Immature natural killer cell (primary cell): ENCODE data around the gene TRMT61A. TPM values are rescaled to one million over a fixed set of nuclear protein-coding genes. Genes with fewer than 3 reads are reported as not detected.

ENCODE experiments used
- DNase-seq, 3 donors: peaks; one replicate each; pipeline ENCODE4 v3.0.0; 2022; ENCODE audit warnings: mixed read lengths in 1 of 3
- H3K27ac Mint-ChIP-seq, 6 donors: one replicate each; pipeline ENCODE4 v1.8.0; 2020; ENCODE audit warnings: mixed read lengths in 6 of 6, mild to moderate bottlenecking in 5 of 6, inconsistent platforms in 4 of 6, moderate library complexity in 3 of 6
- H3K27me3 Mint-ChIP-seq, 3 donors: one replicate each; pipeline ENCODE4 v1.8.0; 2020 to 2021; ENCODE audit warnings: low read depth in 3 of 3, mild to moderate bottlenecking in 3 of 3, mixed read lengths in 3 of 3, moderate library complexity in 3 of 3, inconsistent platforms in 1 of 3
- H3K36me3 Mint-ChIP-seq, 3 donors: one replicate each; pipeline ENCODE4 v1.8.0; 2020; ENCODE audit warnings: mixed read lengths in 3 of 3, inconsistent platforms in 2 of 3, mild to moderate bottlenecking in 2 of 3
- H3K4me1 Mint-ChIP-seq, 2 donors: one replicate each; pipeline ENCODE4 v1.8.0; 2020; ENCODE audit warnings: inconsistent platforms in 2 of 2, mild to moderate bottlenecking in 2 of 2, mixed read lengths in 2 of 2, moderate library complexity in 1 of 2
- H3K4me3 Mint-ChIP-seq, 5 donors: one replicate each; pipeline ENCODE4 v1.8.0; 2020; ENCODE audit warnings: mild to moderate bottlenecking in 5 of 5, mixed read lengths in 5 of 5, inconsistent platforms in 3 of 5, moderate library complexity in 3 of 5
- H3K9me3 Mint-ChIP-seq, 6 donors: one replicate each; pipeline ENCODE4 v1.8.0; 2020; ENCODE audit warnings: mild to moderate bottlenecking in 6 of 6, mixed read lengths in 6 of 6, inconsistent platforms in 4 of 6, moderate library complexity in 3 of 6
- polyA plus RNA-seq, 3 donors: library from polyadenylated mRNA; unstranded; fragments of 300-500 nt; fragmentation: Illumina TruSeq; gene quantifications; one replicate each; pipeline ENCODE4 v1.2.3, GENCODE V29; 2021

Gene TRMT61A
- polyA plus RNA-seq, 3 donors from 2014 or later: 1.4 to 7.7 (median 5.0) TPM

GRCh38 chr14:103531421-103532215 is 2.6 kb downstream of the TRMT61A start:
- Mint-ChIP-seq H3K4me1 (peaks cover 26 to 35% of the 10 kb centered on the region in 2 donors), H3K27me3 (peaks cover 7 to 11% (median 10%) of the 10 kb centered on the region in 3 donors), H3K27ac (no peak overlapping the region), H3K9me3 (no peaks in the 10 kb centered on the region), H3K36me3 (no peaks in the 10 kb centered on the region), H3K4me3 (peak overlapping the region in 1 of 5 donors; percentile 44)
- no peak for DNase-seq

DNA sequence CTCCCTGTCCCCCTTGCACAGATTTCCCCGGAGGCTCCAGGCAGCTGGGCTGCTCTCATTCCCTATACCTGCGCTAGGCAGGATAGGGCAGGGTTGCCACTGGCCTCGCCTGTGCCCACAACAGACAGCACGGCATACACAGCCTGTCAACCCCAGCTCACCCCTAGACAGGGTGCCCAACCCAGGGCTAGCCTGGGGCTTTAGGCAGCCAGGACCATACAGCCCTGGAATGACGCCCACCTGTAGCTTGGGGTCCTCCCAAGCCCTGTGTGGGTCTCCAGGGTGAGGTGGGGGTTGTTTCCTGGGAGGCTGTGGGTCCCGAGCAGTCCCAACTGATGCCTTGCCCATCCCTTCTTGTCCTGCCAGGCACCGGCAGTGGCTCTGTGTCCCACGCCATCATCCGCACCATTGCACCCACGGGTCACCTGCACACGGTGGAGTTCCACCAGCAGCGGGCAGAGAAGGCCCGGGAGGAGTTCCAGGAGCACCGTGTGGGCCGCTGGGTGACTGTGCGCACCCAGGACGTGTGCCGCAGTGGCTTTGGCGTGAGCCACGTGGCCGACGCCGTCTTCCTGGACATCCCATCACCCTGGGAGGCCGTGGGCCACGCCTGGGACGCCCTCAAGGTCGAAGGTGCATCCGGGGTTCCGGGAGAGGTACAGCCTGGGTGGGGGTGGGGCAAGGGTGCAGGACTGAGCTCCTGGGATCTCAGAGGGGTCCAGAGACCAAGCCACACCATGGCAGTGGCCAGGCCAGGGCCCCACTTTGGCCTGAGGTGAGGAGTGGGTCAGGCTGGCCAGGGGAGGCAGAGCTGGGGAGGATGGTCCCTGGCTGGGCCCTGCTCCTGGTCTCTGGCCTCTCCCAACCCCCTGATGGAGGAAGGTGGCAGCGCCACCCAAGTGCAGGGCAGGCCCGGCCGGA is 3.5 kb downstream of the TRMT61A start:
- H3K27me3 Mint-ChIP-seq: peaks cover 7 to 11% (median 10%) of the 10 kb centered on the region in 3 donors
- H3K9me3 Mint-ChIP-seq: no peaks in the 10 kb centered on the region
- DNase-seq: no peak
- H3K27ac Mint-ChIP-seq: no peak overlapping the region
- no peak overlapping the region for H3K4me3 Mint-ChIP-seq
- H3K36me3 Mint-ChIP-seq: no peaks in the 10 kb centered on the region
- peaks cover 20 to 30% of the 10 kb centered on the region in 2 donors for H3K4me1 Mint-ChIP-seq

DNA sequence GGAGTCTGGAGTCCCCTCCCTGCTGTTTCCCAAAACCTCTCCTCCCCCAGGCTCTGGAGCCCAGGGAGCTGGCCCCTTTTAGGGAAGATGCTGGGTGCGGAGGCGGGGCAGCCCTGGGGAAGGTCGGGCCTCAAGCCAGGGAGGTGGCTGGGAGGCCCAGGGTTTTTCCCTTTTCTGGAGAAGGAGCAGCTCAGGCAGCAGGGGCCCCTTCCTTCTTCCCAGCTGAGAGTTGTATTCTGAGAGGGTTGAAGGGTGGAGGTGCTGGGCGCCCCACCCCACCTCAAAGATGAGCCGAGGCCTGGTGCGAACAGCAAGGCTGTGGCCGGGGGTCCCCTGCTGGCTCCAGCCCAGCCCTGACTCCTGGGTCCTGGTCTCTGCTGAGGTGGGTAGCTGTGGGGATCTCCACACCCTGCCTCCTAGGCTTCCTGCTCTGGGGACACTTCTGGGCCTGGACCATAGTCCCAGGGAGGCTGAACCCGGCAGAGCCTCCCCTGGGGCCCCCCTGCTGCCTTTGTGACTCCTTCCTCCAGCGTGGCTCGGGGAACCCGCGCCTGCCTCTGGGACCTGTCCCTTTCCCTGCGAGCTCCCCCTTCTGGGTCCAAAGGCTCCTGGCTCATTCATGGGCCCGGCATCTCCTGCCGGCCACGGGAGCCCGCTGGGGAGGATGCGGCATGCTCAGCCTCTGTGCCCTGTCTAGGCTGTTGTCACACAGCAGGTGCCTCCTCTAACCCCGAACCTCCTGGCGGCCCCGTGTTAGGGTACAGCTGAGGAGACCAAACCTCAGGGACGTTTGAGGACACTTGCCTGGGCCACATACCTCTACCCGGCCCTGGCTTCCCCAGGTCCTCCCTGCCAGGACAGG is 4.4 kb downstream of the TRMT61A start:
- Mint-ChIP-seq H3K36me3 (no peaks in the 10 kb centered on the region), H3K27me3 (peaks cover 10 to 11% (median 10%) of the 10 kb centered on the region in 3 donors), H3K4me3 (no peak overlapping the region), H3K27ac (no peak overlapping the region), H3K4me1 (peaks cover 19 to 25% of the 10 kb centered on the region in 2 donors), H3K9me3 (no peaks in the 10 kb centered on the region)
- no peak for DNase-seq

GRCh38 chr14:103533999-103534575 is 5.1 kb downstream of the TRMT61A start:
- no peaks in the 10 kb centered on the region for H3K9me3 Mint-ChIP-seq
- H3K4me3 Mint-ChIP-seq: no peak overlapping the region
- peaks cover 14 to 21% of the 10 kb centered on the region in 2 donors for H3K4me1 Mint-ChIP-seq
- H3K27ac Mint-ChIP-seq: no peak overlapping the region
- no peaks in the 10 kb centered on the region for H3K36me3 Mint-ChIP-seq
- no peak for DNase-seq
- peaks cover 6 to 8% (median 7%) of the 10 kb centered on the region in 3 donors for H3K27me3 Mint-ChIP-seq

GRCh38 chr14:103534576-103535061 is 5.6 kb downstream of the TRMT61A start:
- Mint-ChIP-seq H3K4me3 (no peak overlapping the region), H3K4me1 (peaks cover 10 to 18% of the 10 kb centered on the region in 2 donors), H3K36me3 (no peaks in the 10 kb centered on the region), H3K9me3 (no peaks in the 10 kb centered on the region), H3K27ac (no peak overlapping the region), H3K27me3 (peaks cover 2 to 4% (median 4%) of the 10 kb centered on the region in 3 donors)
- no peak for DNase-seq

- peaks cover 3 to 11% of the 10 kb centered on the region in 2 donors for H3K4me1 Mint-ChIP-seq
- H3K9me3 Mint-ChIP-seq: no peaks in the 10 kb centered on the region
- H3K27ac Mint-ChIP-seq: no peak overlapping the region
- H3K27me3 Mint-ChIP-seq: peaks cover 2 to 3% (median 2%) of the 10 kb centered on the region in 3 donors
- H3K4me3 Mint-ChIP-seq: no peak overlapping the region
- no peaks in the 10 kb centered on the region for H3K36me3 Mint-ChIP-seq
- no peak for DNase-seq
Measured at GRCh38 chr14:103535081-103535890, 6.3 kb downstream of the TRMT61A start.

- DNase-seq: no peak
- Mint-ChIP-seq H3K9me3 (no peaks in the 10 kb centered on the region), H3K4me3 (no peak overlapping the region), H3K27me3 (peaks cover 0 to 3% (median 1%) of the 10 kb centered on the region in 3 donors), H3K36me3 (no peaks in the 10 kb centered on the region), H3K27ac (no peak overlapping the region), H3K4me1 (peaks cover 0 to 7% of the 10 kb centered on the region in 2 donors)
Measured at GRCh38 chr14:103535891-103536565, 7.0 kb downstream of the TRMT61A start.

DNA sequence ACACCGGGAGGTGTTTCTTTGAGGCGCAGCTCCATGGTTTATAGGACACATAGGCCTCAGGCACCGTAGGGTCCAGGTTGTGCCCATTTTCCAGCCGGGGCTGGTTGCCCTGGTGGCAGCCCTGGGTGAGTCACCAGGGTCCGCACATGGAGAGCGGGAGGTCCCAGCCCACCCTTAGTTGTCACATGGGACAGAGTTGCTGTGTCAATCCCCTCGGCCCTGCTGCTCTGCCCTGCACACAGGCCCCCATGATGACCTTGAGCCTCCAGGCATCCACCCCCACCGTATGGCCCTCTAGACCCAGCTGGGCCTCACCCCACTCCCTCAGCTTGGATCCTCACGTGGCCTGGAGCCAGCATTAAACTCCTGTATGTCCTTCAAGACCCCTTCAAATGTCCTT is 7.7 kb downstream of the TRMT61A start:
- DNase-seq: no peak
- Mint-ChIP-seq H3K4me3 (no peak overlapping the region), H3K27ac (peak overlapping the region in 1 of 6 donors; percentile 40), H3K4me1 (peaks cover 0 to 3% of the 10 kb centered on the region in 2 donors), H3K27me3 (peaks cover 0 to 3% (median 0%) of the 10 kb centered on the region in 3 donors), H3K9me3 (no peaks in the 10 kb centered on the region), H3K36me3 (no peaks in the 10 kb centered on the region)

- Mint-ChIP-seq H3K4me1 (no peaks in the 10 kb centered on the region), H3K4me3 (no peak overlapping the region), H3K27me3 (peaks cover 0 to 3% (median 0%) of the 10 kb centered on the region in 3 donors), H3K36me3 (no peaks in the 10 kb centered on the region), H3K9me3 (no peaks in the 10 kb centered on the region), H3K27ac (no peak overlapping the region)
- DNase-seq: no peak
Measured at GRCh38 chr14:103537175-103537990, 8.4 kb downstream of the TRMT61A start.

DNA sequence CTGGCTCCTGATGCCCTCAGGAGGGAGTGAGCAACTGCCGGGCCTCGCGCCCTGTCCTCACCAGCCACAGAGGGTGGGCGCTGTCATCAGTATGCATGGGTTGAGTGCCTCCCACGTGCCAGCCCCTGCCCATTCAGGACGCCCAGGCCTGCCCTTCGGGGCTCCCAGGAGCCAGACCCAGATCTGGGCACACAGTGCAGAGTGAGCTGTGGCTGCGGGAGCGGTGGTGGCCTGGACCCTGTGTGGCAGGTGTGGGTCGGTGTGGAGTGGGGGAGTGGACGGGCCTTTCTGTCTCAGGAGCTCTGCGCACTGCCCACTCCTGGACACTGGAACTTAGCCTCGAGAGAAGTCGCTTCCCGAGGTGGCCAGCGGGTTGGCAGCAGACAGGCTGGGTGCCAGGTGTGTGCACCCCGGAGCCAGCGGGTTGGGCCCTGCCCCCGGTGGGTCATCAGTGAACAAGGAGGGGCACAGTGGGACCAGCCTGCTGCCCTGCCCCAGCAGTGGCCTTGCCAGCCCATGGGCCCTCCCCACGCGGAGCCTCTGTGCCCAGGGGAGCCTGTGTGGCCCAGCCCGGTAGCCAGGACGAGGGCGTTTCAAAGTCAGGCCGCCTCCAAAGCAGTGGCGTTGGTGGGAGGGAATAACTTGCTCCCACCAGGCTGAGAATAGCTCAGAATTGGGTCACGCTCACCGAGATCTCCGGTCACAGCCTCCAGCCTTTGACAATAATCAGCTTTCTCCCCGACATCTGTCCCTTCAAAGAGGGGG is 9.5 kb downstream of the TRMT61A start:
- Mint-ChIP-seq H3K36me3 (no peaks in the 10 kb centered on the region), H3K4me3 (no peak overlapping the region), H3K4me1 (no peaks in the 10 kb centered on the region), H3K27me3 (peaks cover 0 to 3% (median 0%) of the 10 kb centered on the region in 3 donors), H3K9me3 (no peaks in the 10 kb centered on the region), H3K27ac (no peak overlapping the region)
- DNase-seq: no peak
